Thyroid gland (tissue), 4 donors: Measurements from ENCODE around the gene C16orf74.

ENCODE experiments used
- POLR2A ChIP-seq, 2 donors: fragments of 450-650 bp; IDR thresholded peaks; one replicate each; pipeline ENCODE4 v1.6.1; 2017; ENCODE audit warnings: antibody characterized with exemption in 2 of 2, mild to moderate bottlenecking in 2 of 2, moderate library complexity in 1 of 2
- TF ChIP-seq, protein P1 (sequence below), 6 experiments: fragments of 200-600 bp in 3 of 6; fragments of 450-650 bp in 3 of 6; sonication (generic) in 3 of 6; IDR thresholded peaks; one replicate each; pipeline ENCODE4 v1.5.1; 2016 to 2019; ENCODE audit warnings: antibody characterized with exemption in 6 of 6, mild to moderate bottlenecking in 2 of 6, inconsistent platforms in 1 of 6, moderate library complexity in 1 of 6

DNA sequence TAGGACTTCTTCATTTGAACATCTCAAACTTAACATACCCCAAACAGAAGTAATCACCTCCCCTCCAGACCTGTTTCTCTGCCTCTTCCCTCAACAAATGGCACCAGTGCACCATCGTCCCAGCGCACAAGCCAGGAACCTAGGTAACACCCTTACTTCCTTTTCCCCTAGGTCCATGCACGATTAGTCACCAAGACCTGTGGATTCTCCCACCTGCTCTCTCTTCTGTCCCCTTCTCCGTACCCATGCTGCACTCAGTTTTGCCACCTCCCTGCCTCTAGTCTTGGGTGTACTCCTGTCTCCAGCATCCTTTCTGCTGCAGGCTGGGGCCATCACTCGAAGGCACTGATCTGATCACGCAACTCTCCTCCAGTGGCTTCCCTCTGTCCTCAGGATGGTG is 45.3 kb upstream of the C16orf74 start:
- TF ChIP-seq, protein P1, sequence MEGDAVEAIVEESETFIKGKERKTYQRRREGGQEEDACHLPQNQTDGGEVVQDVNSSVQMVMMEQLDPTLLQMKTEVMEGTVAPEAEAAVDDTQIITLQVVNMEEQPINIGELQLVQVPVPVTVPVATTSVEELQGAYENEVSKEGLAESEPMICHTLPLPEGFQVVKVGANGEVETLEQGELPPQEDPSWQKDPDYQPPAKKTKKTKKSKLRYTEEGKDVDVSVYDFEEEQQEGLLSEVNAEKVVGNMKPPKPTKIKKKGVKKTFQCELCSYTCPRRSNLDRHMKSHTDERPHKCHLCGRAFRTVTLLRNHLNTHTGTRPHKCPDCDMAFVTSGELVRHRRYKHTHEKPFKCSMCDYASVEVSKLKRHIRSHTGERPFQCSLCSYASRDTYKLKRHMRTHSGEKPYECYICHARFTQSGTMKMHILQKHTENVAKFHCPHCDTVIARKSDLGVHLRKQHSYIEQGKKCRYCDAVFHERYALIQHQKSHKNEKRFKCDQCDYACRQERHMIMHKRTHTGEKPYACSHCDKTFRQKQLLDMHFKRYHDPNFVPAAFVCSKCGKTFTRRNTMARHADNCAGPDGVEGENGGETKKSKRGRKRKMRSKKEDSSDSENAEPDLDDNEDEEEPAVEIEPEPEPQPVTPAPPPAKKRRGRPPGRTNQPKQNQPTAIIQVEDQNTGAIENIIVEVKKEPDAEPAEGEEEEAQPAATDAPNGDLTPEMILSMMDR (IDR thresholded peaks at IDR 0.05), result no peak
- no peak for TF ChIP-seq POLR2A (IDR thresholded peaks at IDR 0.05)
